Left ventricle myocardium inferior (tissue), 1 donor: ENCODE data around the gene DBT. TPM values are rescaled to one million over a fixed set of nuclear protein-coding genes. Genes with fewer than 3 reads are reported as not detected.
"Not testable (repeated sequence)": the region's sequence is repeated elsewhere in the genome, so short reads cannot be mapped to it uniquely, and the experiment has no call there.

ENCODE experiments used
- DNase-seq: peaks from one replicate; pipeline ENCODE4 v3.0.0-alpha.2; 2020
- H3K27ac ChIP-seq: fragments of 200-600 bp; replicated peaks from 2 replicates; pipeline ENCODE4 v1.8.0; 2021
- H3K27me3 ChIP-seq: fragments of 200-600 bp; 2 replicates; pipeline ENCODE4 v1.8.0; 2021; ENCODE audit warnings: low read depth
- H3K36me3 ChIP-seq: fragments of 200-600 bp; 2 replicates; pipeline ENCODE4 v1.8.0; 2021
- H3K4me1 ChIP-seq: fragments of 200-600 bp; 2 replicates; pipeline ENCODE4 v1.8.0; 2021
- H3K4me3 ChIP-seq: fragments of 200-600 bp; 2 replicates; pipeline ENCODE4 v1.8.0; 2021; ENCODE audit warnings: mild to moderate bottlenecking, moderate library complexity
- H3K9me3 ChIP-seq: fragments of 200-600 bp; replicated peaks from 2 replicates; pipeline ENCODE4 v1.8.0; 2021
- intact Hi-C: fragments of 100-400 bp; cut with micrococcal nuclease; formaldehyde crosslinking; loops from one replicate; pipeline ENCODE4 v1.11.0; 2022
- total RNA-seq: library from RNA; stranded (reverse); fragmentation: NEBNext Ultra II Directional; extraction: Animal tissue kit (Norgen Biotek cat#: 25700); gene quantifications from one replicate; pipeline ENCODE4 v1.2.1, GENCODE V29; 2021
- TF ChIP-seq, protein P1 (sequence below): fragments of 200-600 bp; IDR thresholded peaks from 2 replicates; pipeline ENCODE4 v1.8.0; 2021; ENCODE audit warnings: antibody characterized with exemption, mild to moderate bottlenecking, borderline replicate concordance
- donor health status: DM: no; HTN: yes; CAD: no; lungs with severe emphysema.

Gene DBT
- total RNA-seq, 1 donor from 2014 or later = 38.8 TPM

DNA sequence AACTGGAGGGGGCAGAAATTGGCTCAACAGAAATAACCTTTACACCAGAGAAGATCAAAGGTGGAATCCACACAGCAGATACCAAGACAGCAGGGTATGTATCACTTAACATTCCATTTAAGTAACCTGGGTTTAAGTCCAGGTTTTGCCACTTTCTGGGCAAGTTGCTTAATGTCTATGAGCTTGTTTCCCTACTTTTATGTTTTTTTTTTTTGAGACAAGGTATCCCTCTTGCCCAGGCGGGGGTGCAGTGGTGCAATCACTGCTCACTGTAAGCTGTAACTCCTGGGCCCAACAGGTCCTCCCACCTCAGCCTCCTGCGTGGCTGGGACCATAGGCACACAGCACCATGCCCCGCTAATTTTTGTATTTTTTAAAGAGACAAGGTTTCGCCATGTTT is 18.6 kb upstream of the DBT start:
- no peak overlapping the region for H3K27ac ChIP-seq
- peaks cover 71% of the 10 kb centered on the region for H3K4me1 ChIP-seq
- peak overlapping the region; percentile 96 for H3K4me3 ChIP-seq
- peaks cover 68% of the 10 kb centered on the region for H3K36me3 ChIP-seq
- intact Hi-C loops = no loop called here
- DNase-seq = no peak
- no peaks in the 10 kb centered on the region for H3K9me3 ChIP-seq
- TF ChIP-seq, protein P1, sequence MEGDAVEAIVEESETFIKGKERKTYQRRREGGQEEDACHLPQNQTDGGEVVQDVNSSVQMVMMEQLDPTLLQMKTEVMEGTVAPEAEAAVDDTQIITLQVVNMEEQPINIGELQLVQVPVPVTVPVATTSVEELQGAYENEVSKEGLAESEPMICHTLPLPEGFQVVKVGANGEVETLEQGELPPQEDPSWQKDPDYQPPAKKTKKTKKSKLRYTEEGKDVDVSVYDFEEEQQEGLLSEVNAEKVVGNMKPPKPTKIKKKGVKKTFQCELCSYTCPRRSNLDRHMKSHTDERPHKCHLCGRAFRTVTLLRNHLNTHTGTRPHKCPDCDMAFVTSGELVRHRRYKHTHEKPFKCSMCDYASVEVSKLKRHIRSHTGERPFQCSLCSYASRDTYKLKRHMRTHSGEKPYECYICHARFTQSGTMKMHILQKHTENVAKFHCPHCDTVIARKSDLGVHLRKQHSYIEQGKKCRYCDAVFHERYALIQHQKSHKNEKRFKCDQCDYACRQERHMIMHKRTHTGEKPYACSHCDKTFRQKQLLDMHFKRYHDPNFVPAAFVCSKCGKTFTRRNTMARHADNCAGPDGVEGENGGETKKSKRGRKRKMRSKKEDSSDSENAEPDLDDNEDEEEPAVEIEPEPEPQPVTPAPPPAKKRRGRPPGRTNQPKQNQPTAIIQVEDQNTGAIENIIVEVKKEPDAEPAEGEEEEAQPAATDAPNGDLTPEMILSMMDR = no peak
- no peaks in the 10 kb centered on the region for H3K27me3 ChIP-seq

DNA sequence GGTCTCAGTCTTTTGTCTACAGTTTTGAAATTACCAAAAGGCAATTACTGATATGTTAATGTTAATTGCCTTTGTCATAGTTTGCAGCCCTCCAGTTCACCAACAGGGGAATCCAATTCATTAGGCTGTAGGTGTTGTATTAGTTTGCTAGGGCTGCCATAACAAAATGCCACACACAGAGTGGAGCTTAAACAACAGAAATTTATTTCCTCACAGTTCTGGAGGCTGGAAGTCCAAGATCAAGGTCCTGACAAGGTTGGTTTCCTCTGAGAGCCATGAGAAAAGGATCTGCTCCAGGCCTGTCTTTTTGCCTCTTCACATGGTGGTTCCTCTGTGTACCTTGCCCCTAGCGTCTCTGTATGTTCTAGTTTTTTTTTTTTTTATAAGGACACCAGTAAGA is 17.6 kb upstream of the DBT start:
- H3K4me1 ChIP-seq = peaks cover 71% of the 10 kb centered on the region
- H3K9me3 ChIP-seq = no peaks in the 10 kb centered on the region
- TF ChIP-seq, protein P1 = no peak
- intact Hi-C loops = no loop called here
- H3K27me3 ChIP-seq = no peaks in the 10 kb centered on the region
- DNase-seq = no peak
- peak overlapping the region; percentile 96 for H3K4me3 ChIP-seq
- H3K36me3 ChIP-seq = peaks cover 60% of the 10 kb centered on the region
- no peak overlapping the region for H3K27ac ChIP-seq

DNA sequence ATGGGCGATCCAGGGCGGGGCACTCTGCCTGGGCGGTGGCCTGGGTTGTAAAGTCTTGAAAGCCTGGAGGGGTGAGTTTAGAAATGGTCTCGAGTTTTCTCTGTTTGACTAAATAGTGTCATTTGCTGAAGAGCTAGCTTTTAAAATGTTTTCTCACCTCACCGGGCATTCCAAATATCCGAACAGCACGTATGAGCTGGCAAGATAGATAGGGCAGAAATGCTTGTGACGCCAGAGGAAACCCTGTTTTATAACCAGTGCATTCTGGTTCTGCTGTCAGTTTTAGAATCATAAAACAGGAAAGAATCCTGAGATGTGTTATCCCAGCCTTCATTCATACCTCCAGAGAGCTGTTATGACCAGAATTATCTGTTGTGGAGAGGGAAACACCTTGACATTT is 17.1 kb upstream of the DBT start:
- intact Hi-C loops = no loop called here
- peaks cover 54% of the 10 kb centered on the region for H3K36me3 ChIP-seq

DNA sequence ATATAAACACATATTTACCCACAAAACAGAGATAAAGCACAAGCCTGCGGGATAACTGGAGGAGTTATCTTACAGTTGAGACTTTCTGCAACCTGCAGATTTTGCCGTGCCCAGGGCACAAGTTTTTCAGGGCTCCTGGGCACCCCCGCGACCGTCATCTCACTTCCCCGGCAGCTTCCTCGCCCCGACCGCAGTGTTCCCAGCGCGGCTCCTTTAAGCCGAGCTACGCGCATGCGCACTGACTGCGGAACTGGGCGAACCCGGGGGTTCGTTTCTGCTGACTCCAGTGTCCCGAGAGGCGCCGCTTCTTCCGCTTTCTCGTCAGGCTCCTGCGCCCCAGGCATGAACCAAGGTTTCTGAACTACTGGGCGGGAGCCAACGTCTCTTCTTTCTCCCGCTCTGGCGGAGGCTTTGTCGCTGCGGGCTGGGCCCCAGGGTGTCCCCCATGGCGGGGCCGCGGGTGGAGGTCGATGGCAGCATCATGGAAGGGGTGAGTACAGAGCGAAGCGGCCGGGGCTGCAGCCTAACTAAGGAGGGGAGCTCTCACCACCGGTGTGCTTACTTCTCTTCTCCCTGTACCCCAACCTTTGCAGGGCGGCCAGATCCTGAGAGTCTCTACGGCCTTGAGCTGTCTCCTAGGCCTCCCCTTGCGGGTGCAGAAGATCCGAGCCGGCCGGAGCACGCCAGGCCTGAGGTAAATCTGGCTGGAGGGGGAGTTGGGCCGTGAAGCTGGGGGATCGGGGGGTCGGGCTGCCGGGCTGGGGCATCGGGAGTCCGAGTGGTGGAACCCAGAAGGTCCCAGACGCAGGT is 16.5 kb upstream of the DBT start, which contains the start of gene RTCA:
TSS of gene RTCA (plus strand) at position 286 of the 810 bp plus-strand sequence. CDS start at position 446, 160 bp downstream.
- H3K9me3 ChIP-seq = no peaks in the 10 kb centered on the region
- intact Hi-C loops = no loop called here
- TF ChIP-seq, protein P1 = no peak
- DNase-seq = peak; percentile 96
- H3K36me3 ChIP-seq = peaks cover 48% of the 10 kb centered on the region
- no peaks in the 10 kb centered on the region for H3K27me3 ChIP-seq
- H3K27ac ChIP-seq = peak within 1 kb of the TSS; percentile 93
- peak within 1 kb of the TSS; percentile 96 for H3K4me3 ChIP-seq
- H3K4me1 ChIP-seq = peaks cover 63% of the 10 kb centered on the region

More for the DNA sequence above, 17.1 kb upstream of the DBT start:
- TF ChIP-seq, protein P1 = no peak
- H3K9me3 ChIP-seq = no peaks in the 10 kb centered on the region
- H3K27ac ChIP-seq = peak overlapping the region; percentile 93
- no peak for DNase-seq
- peak overlapping the region; percentile 96 for H3K4me3 ChIP-seq
- H3K4me1 ChIP-seq = peaks cover 66% of the 10 kb centered on the region
- no peaks in the 10 kb centered on the region for H3K27me3 ChIP-seq

DNA sequence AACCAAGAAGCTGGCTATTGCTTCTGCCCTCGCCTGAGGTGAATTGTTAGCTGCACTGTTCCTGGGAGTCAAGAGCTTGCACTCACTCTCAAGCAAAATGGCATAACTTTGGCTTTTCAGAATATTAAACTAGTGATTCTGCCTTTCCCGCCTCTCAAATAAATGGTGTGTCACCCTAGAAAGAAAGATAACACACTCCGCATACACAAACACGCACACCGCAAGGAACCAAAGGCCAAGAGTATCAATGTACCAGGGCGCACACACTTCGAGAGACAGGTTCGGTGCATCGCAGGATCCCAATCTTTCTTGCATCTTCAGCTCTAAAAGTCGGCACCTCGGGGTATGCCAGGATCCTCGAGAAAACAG is 15.9 kb upstream of the DBT start:
- Histone ChIP-seq H3K27ac (peak overlapping the region; percentile 93), H3K4me1 (peaks cover 57% of the 10 kb centered on the region), H3K36me3 (peaks cover 42% of the 10 kb centered on the region), H3K9me3 (no peaks in the 10 kb centered on the region), H3K27me3 (no peaks in the 10 kb centered on the region), H3K4me3 (peak overlapping the region; percentile 96)
- DNase-seq = no peak
- intact Hi-C loops = no loop called here
- TF ChIP-seq, protein P1 = no peak

DNA sequence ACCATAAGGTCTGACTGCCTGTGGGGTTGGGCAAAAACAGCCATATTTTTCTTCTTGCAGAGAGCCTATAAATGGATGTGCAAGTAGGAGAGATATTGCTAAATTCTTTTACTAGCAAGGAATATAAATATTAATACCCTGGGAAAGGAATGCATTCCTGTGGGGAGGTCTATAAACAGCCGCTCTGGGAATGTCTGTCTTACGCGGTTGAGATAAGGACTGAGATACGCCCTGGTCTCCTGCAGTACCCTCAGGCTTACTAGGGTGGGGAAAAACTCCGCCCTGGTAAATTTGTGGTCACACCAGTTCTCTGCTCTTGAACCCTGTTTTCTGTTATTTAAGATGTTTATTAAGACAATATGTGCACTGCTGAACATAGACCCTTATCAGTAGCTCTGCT is 14.4 kb upstream of the DBT start:
- intact Hi-C loops, H3K27ac ChIP-seq, DNase-seq, H3K9me3 ChIP-seq, H3K27me3 ChIP-seq, H3K4me3 ChIP-seq: not testable (repeated sequence)
- Histone ChIP-seq H3K4me1 (peaks cover 44% of the 10 kb centered on the region), H3K36me3 (peaks cover 30% of the 10 kb centered on the region)
